ENCODE data around the gene LUZP1. TPM values are rescaled to one million over a fixed set of nuclear protein-coding genes. Genes with fewer than 3 reads are reported as not detected.
"Not testable (repeated sequence)": the region's sequence is repeated elsewhere in the genome, so short reads cannot be mapped to it uniquely, and the experiment has no call there.

LUZP1 gene
- total RNA-seq, 4 donors from 2014 or later: 20.8 to 25.7 (median 22.9) TPM

DNA sequence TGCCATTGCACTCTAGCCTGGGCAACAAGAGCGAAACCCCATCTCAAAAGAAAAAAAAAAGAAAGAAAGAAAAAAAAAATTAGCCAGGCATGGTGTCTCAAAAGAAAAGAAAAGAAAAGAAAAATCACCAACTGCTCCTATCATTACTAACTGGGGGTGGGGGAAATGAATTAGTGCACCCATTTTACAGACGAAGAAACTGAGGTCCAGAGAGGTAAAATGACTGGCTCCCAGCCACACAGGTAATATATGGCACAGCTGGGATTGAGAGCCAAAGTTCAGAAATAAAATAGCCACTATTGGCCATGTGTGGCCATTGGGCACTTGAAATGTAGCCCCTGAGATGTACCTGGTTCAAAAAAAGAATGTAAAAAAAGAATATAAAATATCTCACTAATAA is 39.9 kb upstream of the LUZP1 start:
- no peak for DNase-seq (ENCODE audit: low spot score in 2 of 2)
- Histone ChIP-seq H3K4me1 (no peaks in the 10 kb centered on the region), H3K4me3 (no peak overlapping the region), H3K27ac (no peak overlapping the region), H3K27me3 (peaks cover 30% of the 10 kb centered on the region), H3K36me3 (no peaks in the 10 kb centered on the region), H3K9me3 (no peaks in the 10 kb centered on the region)
- 87% methylated on average over 2 of the region's 2 CpGs for WGBS
- TF ChIP-seq EP300 (IDR thresholded peaks at IDR 0.05) (no peak), POLR2AphosphoS5 (IDR thresholded peaks at IDR 0.05) (no peak), CTCF (IDR thresholded peaks at IDR 0.05) (no peak), POLR2A (IDR thresholded peaks at IDR 0.05) (no peak)

DNA sequence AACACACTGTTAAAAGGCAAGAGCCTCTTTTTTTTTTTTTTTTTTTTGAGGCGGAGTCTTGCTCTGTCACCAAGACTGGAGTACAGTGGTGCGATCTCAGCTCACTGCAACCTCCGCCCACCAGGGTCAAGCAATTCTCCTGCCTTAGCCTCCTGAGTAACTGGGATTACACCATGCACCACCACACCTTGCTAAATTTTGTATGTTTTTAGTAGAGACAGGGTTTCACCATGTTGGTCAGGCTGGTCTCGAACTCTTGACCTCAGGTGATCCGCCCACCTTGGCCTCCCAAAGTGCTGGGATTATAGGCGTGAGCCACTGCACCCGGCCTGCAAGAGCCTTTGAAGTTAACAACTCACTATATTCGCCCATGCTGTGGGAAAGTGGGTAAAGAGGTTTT is 39.1 kb upstream of the LUZP1 start:
- not testable (repeated sequence) for DNase-seq (ENCODE audit: low spot score in 2 of 2); H3K9me3 ChIP-seq; H3K36me3 ChIP-seq; H3K4me3 ChIP-seq; H3K27ac ChIP-seq; H3K4me1 ChIP-seq
- WGBS: 81% methylated on average over 8 of the region's 8 CpGs
- H3K27me3 ChIP-seq: peaks cover 30% of the 10 kb centered on the region

DNA sequence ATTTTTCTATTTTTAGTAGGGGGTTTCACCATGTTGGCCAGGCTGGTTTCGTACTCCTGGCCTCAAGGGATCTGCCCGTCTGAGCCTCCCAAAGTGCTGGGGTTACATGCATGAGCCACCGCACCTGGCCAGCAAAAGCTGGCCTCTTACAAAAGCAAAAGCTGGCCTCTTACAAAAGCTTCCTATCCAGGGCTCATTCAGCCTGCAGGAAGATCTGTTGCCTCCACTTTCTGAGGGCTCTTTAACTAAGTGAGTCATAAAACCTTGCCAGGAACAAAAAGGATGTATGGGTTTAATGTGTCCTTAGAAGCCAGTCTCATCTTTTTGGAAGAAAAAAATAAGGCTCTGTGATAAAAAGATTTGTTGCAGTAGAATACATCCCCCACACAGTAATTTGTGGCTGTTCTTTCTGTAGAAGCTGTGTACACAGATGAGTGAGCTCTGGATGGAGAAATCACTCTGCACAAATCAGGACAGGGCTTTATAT is 33.6 kb upstream of the LUZP1 start:
- H3K4me1 ChIP-seq: no peaks in the 10 kb centered on the region
- 71% methylated on average over 1 of the region's 3 CpGs for WGBS
- no peaks in the 10 kb centered on the region for H3K36me3 ChIP-seq

DNA sequence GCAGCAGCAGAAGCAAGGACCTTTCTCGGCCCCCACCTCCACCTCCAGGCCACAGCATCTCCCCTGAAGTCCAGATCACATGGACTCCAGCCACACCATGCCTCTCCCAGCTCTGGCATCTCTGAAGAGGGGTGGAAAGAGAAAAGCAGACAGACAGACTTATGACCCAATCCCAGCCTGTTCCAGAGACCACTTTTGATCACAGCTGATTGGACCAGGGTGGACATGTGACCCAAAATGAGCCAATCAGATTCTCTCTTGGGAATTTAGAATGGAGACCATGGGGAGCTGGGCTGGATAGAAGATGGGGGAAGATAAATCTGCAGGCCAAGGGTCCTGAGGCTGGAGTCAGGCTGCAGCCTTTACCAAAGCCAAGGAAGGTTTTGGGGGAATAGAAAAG is 32.2 kb upstream of the LUZP1 start:
- DNase-seq (ENCODE audit: low spot score in 2 of 2): no peak
- WGBS: 80% methylated on average over 1 of the region's 1 CpG

More for the DNA sequence above, 33.6 kb upstream of the LUZP1 start:
- H3K9me3 ChIP-seq: no peaks in the 10 kb centered on the region
- H3K4me3 ChIP-seq: no peak overlapping the region
- TF ChIP-seq POLR2A (IDR thresholded peaks at IDR 0.05) (no peak), EP300 (IDR thresholded peaks at IDR 0.05) (no peak), CTCF (IDR thresholded peaks at IDR 0.05) (no peak), POLR2AphosphoS5 (IDR thresholded peaks at IDR 0.05) (no peak)
- no peak overlapping the region for H3K27ac ChIP-seq
- no peaks in the 10 kb centered on the region for H3K27me3 ChIP-seq
- DNase-seq (ENCODE audit: low spot score in 2 of 2): no peak

DNA sequence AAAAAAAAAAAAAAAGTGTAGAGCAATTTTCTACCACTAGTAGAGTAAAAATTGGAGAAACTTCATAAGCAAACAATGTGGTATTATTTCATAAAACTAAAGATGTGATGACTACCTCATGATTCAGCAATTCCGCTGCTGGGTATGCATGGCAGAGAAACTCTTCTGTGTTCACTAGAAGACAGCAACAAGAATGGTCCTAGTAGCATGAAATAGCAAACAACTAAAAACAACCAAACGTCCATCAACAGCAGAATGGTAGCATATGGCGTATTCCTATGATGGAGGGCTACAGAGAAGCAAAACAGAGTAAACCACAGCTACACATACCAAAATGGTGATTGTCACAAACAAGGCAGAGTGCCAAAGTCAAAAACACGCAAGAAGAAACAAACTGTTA is 29.7 kb upstream of the LUZP1 start:
- no peaks in the 10 kb centered on the region for H3K4me1 ChIP-seq
- no peak overlapping the region for H3K4me3 ChIP-seq
- H3K27me3 ChIP-seq: no peaks in the 10 kb centered on the region
- TF ChIP-seq CTCF (IDR thresholded peaks at IDR 0.05) (no peak), EP300 (IDR thresholded peaks at IDR 0.05) (no peak), POLR2A (IDR thresholded peaks at IDR 0.05) (no peak), POLR2AphosphoS5 (IDR thresholded peaks at IDR 0.05) (no peak)
- H3K9me3 ChIP-seq: no peaks in the 10 kb centered on the region
- WGBS: 68% methylated on average over 4 of the region's 4 CpGs
- H3K27ac ChIP-seq: no peak overlapping the region
- H3K36me3 ChIP-seq: no peaks in the 10 kb centered on the region
- DNase-seq (ENCODE audit: low spot score in 2 of 2): no peak

More for the DNA sequence above, 32.2 kb upstream of the LUZP1 start:
- H3K4me3 ChIP-seq: no peak overlapping the region
- H3K36me3 ChIP-seq: no peaks in the 10 kb centered on the region
- H3K9me3 ChIP-seq: no peaks in the 10 kb centered on the region
- no peaks in the 10 kb centered on the region for H3K4me1 ChIP-seq
- no peak for TF ChIP-seq POLR2A (IDR thresholded peaks at IDR 0.05)
- no peak for TF ChIP-seq CTCF (IDR thresholded peaks at IDR 0.05)
- no peak for TF ChIP-seq EP300 (IDR thresholded peaks at IDR 0.05)
- no peak for TF ChIP-seq POLR2AphosphoS5 (IDR thresholded peaks at IDR 0.05)
- no peak overlapping the region for H3K27ac ChIP-seq
- no peaks in the 10 kb centered on the region for H3K27me3 ChIP-seq

All from suprapubic skin (tissue), 4 donors.